Activated CD4-positive, alpha-beta T cell treated with anti-CD3 and anti-CD28 coated beads, Interleukin-2, amount 10 ng/mL, durations not matched to agents 24 days and 14 days (primary cell): Measurements from ENCODE around the gene BAHD1. TPM values are rescaled to one million over a fixed set of nuclear protein-coding genes. Genes with fewer than 3 reads are reported as not detected.
A peak's percentile ranks its signal among the peaks of the same experiment; 100 is the strongest.

Experiments used
- DNase-seq: peaks from one replicate; pipeline ENCODE4 v3.0.0; 2022
- H3K27ac Mint-ChIP-seq: one replicate; pipeline ENCODE4 v1.8.0; 2022; ENCODE audit warnings: mild to moderate bottlenecking, mixed read lengths
- H3K27me3 Mint-ChIP-seq: one replicate; pipeline ENCODE4 v1.8.0; 2022; ENCODE audit warnings: mixed read lengths
- H3K36me3 Mint-ChIP-seq: one replicate; pipeline ENCODE4 v1.8.0; 2022; ENCODE audit warnings: low read depth, mild to moderate bottlenecking, mixed read lengths
- H3K4me1 Mint-ChIP-seq: one replicate; pipeline ENCODE4 v1.8.0; 2021; ENCODE audit warnings: mixed read lengths
- H3K4me3 Mint-ChIP-seq: one replicate; pipeline ENCODE4 v1.8.0; 2022; ENCODE audit warnings: mild to moderate bottlenecking, moderate library complexity, mixed read lengths
- H3K9me3 Mint-ChIP-seq: one replicate; pipeline ENCODE4 v1.8.0; 2021; ENCODE audit warnings: mixed read lengths
- intact Hi-C: fragments of 100-400 bp; cut with micrococcal nuclease; formaldehyde crosslinking; loops from one replicate; pipeline ENCODE4 v1.15.1; 2023
- total RNA-seq: library from RNA; stranded (reverse); gene quantifications from 2 replicates; pipeline ENCODE4 v1.2.3, GENCODE V29; 2022

The BAHD1 gene
- total RNA-seq, 1 donor from 2014 or later: 23.9 TPM

DNA sequence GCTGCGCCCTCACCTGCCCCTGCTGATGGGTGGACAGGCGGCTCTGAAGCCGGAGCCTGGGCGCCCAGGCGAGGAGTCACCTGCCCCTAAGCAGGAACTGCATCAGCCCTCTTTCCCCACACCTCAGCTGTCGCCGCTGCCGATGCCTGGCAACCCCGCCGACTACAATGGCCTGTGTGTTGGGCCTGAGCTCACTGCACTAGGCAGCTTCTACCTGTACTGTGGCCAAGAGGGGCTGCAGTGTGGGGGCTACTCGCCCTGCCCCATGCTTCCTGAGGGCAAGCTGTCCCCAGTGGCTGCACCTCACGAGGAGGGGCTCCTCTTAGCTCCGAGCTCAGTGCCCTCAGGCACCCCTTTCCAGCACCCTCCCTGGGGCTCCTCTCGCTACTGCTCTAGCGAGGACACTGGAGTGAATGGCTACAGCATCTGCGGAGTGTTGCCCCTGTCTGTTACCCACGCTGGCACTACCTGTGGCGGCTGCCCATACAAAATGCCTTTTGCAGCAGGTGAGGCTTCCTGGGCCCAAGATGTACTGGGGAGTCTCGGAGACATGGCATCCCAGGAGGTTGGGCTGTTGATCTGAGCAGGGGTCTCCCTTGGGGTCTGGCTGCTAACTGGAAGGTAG is 18.8 kb downstream of the BAHD1 start:
- no peaks in the 10 kb centered on the region for H3K27me3 Mint-ChIP-seq
- intact Hi-C loops: no loop called here
- H3K4me3 Mint-ChIP-seq: no peak overlapping the region
- no peak overlapping the region for H3K27ac Mint-ChIP-seq
- H3K4me1 Mint-ChIP-seq: peaks cover 28% of the 10 kb centered on the region
- H3K9me3 Mint-ChIP-seq: no peaks in the 10 kb centered on the region
- DNase-seq: no peak
- peaks cover 5% of the 10 kb centered on the region for H3K36me3 Mint-ChIP-seq

DNA sequence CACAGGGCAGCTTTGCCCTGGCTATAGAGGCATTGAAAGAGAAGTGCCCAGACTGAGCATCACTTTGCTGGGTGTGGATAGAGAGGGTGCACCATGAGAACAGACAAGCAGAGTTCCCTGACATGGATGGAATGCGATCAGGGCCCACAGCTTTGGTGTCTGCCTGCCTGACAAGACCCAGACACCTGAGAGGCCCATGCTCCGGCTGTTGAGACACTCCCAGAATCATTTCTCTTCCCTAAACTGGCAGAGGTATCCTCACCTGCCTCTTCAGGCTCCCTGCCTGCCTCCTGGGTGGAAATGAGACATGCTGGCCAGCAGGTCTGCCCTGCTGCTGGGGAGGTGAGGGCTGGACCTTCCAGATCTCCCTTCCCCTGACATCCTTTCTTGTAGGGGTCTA is 19.7 kb downstream of the BAHD1 start:
- no peak overlapping the region for H3K4me3 Mint-ChIP-seq
- H3K9me3 Mint-ChIP-seq: no peaks in the 10 kb centered on the region
- DNase-seq: no peak
- H3K36me3 Mint-ChIP-seq: peaks cover 11% of the 10 kb centered on the region
- no peak overlapping the region for H3K27ac Mint-ChIP-seq
- intact Hi-C loops: no loop called here
- no peaks in the 10 kb centered on the region for H3K27me3 Mint-ChIP-seq
- peaks cover 19% of the 10 kb centered on the region for H3K4me1 Mint-ChIP-seq

DNA sequence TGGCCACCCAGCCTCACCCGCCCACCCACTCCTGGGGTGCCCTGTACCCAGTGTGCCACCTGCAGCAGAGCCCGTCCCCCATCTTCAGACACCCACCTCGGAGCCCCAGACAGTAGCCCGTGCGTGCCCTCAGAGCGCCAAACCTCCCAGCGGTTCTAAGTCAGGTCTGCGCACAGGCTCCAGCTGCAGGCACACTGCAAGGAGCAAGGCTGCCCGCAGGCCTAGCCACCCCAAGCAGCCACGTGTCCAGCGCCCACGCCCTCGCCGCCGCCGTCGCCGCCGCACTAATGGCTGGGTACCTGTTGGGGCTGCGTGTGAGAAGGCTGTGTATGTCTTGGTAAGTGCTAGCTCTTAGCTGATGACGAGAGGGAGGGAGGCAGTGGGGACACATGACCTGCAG is 21.2 kb downstream of the BAHD1 start:
- H3K27me3 Mint-ChIP-seq: no peaks in the 10 kb centered on the region
- intact Hi-C loops: no loop called here
- no peak overlapping the region for H3K27ac Mint-ChIP-seq
- peaks cover 11% of the 10 kb centered on the region for H3K4me1 Mint-ChIP-seq
- no peak for DNase-seq
- peaks cover 23% of the 10 kb centered on the region for H3K36me3 Mint-ChIP-seq
- H3K4me3 Mint-ChIP-seq: no peak overlapping the region
- H3K9me3 Mint-ChIP-seq: no peaks in the 10 kb centered on the region

DNA sequence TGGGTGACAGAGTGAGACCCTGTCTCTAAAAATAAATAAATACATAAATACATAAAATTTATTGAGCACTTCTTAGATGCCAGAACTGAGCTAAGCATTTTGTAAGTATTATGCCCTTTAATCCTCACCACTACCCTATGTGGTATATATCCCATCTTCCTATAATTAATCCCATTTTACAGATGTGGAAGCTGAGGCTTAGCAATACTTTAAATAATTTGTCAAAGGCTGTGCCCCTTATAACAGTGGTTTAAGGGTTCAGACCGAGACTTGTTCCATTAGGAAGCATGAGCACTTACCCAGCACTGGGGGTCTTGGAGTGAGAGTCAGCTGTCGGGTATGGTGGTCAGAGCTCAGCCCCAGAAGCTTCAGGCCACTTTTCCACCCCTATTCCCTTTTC is 22.5 kb downstream of the BAHD1 start:
- Mint-ChIP-seq H3K4me1 (peaks cover 11% of the 10 kb centered on the region), H3K9me3 (no peaks in the 10 kb centered on the region), H3K4me3 (no peak overlapping the region), H3K27me3 (no peaks in the 10 kb centered on the region), H3K27ac (no peak overlapping the region), H3K36me3 (peaks cover 23% of the 10 kb centered on the region)
- DNase-seq: no peak
- intact Hi-C loops: no loop called here

GRCh38 chr15:40463886-40464545 is 23.3 kb downstream of the BAHD1 start:
- no peak for DNase-seq
- peaks cover 11% of the 10 kb centered on the region for H3K4me1 Mint-ChIP-seq
- intact Hi-C loops: no loop called here

DNA sequence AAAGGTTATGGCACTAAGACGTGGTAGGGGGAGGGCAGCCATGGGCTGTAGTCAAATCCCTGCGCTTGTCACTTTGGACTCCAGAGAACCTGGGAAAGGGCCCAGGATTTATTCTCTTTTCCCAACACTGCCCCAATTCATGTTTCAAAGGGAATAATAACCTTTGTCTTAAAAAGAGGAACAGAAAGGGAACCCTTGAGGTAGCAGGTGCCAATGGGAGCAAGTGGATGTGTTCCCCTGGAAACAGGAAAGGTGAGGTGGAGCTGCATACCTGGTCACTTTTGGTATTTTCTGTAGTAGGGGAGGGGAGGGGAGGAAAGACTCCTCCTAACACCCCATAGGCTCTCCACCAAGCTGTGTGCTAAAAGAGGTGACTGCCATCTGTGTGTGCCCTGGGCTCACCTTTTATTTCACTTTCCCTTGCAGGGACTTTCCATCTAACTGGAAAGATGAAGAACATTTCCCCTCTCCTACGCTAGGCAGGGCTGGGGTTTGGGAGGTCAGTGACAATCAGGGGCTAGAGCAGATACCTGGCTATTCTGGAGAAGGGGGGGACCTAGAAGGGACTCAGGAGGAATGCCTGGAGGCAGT is 23.9 kb downstream of the BAHD1 start:
- Mint-ChIP-seq H3K9me3 (no peaks in the 10 kb centered on the region), H3K27me3 (no peaks in the 10 kb centered on the region), H3K4me1 (peaks cover 13% of the 10 kb centered on the region), H3K36me3 (peaks cover 23% of the 10 kb centered on the region), H3K4me3 (no peak overlapping the region), H3K27ac (no peak overlapping the region)
- intact Hi-C loops: no loop called here
- no peak for DNase-seq

More at GRCh38 chr15:40463886-40464545, 23.3 kb downstream of the BAHD1 start:
- Mint-ChIP-seq H3K36me3 (peaks cover 23% of the 10 kb centered on the region), H3K4me3 (no peak overlapping the region), H3K9me3 (no peaks in the 10 kb centered on the region), H3K27ac (no peak overlapping the region), H3K27me3 (no peaks in the 10 kb centered on the region)

DNA sequence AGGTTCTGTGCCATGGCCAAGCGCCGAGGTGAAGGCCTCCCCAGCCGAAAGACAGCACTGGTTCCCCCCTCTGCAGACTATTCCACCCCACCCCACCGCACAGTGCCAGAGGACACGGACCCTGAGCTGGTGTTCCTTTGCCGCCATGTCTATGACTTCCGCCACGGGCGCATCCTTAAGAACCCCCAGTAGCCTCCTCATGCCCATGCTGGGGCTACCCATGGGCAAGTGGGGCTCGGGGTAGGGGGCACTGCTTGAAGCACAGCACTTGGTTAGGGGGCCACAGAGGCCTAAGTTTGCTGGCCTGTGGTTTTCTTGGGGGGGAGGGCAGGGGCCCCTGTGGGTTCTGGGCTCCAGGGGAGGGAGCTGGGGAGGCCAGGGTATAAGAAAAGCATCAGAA is 25.2 kb downstream of the BAHD1 start:
- Mint-ChIP-seq H3K36me3 (peaks cover 23% of the 10 kb centered on the region), H3K9me3 (no peaks in the 10 kb centered on the region), H3K27ac (no peak overlapping the region), H3K4me3 (no peak overlapping the region), H3K27me3 (no peaks in the 10 kb centered on the region), H3K4me1 (peaks cover 18% of the 10 kb centered on the region)
- intact Hi-C loops: no loop called here
- DNase-seq: no peak

- no peak for DNase-seq
- H3K4me1 Mint-ChIP-seq: peaks cover 20% of the 10 kb centered on the region
- H3K27me3 Mint-ChIP-seq: no peaks in the 10 kb centered on the region
- peak overlapping the region; percentile 46 for H3K27ac Mint-ChIP-seq
- H3K36me3 Mint-ChIP-seq: peaks cover 23% of the 10 kb centered on the region
- intact Hi-C loops: no loop called here
- H3K4me3 Mint-ChIP-seq: no peak overlapping the region
- H3K9me3 Mint-ChIP-seq: no peaks in the 10 kb centered on the region
These were observed 25.9 kb downstream of the BAHD1 start for GRCh38 chr15:40466426-40467260.

DNA sequence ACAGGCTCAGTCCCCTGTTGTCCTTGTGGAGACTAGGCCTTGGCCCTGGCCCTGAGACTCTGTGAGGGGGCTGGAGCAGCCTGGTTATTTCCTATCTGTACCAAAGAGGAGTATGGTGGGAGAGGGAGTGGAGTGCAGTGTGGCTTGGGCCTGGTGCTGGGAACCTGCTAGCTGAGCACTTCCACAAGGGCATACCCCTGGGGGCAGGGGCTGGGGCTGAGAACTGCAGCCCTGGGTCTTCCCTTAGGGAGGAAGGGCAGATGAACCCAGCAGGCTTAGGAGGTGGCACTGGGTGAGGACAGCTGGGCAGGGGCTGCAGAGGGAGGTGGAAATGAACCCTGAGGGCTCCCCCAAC is 26.5 kb downstream of the BAHD1 start:
- Mint-ChIP-seq H3K9me3 (no peaks in the 10 kb centered on the region), H3K27me3 (no peaks in the 10 kb centered on the region), H3K4me3 (no peak overlapping the region), H3K27ac (no peak overlapping the region), H3K4me1 (peaks cover 22% of the 10 kb centered on the region), H3K36me3 (peaks cover 23% of the 10 kb centered on the region)
- DNase-seq: no peak
- intact Hi-C loops: no loop called here

GRCh38 chr15:40468898-40469331 is 28.2 kb downstream of the BAHD1 start:
- no peaks in the 10 kb centered on the region for H3K9me3 Mint-ChIP-seq
- no peak overlapping the region for H3K27ac Mint-ChIP-seq

DNA sequence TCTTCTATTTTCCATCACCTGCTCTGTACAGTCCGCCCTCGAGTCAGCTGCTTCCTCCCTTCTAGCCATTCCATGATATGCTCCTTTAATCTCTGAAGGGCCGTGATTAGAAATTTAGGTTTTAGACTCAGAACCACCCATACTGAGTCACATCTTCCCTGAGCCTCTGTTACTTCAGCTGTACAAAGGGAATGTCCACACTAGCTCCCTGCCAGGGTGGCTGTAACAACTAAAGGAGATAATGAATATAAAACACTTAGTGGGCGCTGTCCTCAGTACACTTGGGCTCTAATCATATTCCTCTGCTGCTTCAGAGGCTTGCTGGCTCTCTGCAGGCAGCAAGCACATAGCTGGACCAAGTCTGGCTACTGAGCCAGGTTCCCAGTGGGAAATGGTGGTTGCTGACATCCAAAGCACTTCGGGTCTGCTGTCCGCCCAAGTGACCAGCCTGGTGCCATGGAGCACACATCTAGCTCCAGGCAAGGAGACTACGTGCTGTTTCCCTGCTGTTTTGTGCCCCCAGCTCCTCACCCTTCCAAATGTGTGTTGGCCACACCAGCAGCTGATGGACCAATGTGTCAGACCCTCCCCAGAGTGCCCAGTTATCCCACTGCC is 29.1 kb downstream of the BAHD1 start:
- Mint-ChIP-seq H3K9me3 (no peaks in the 10 kb centered on the region), H3K4me1 (peaks cover 26% of the 10 kb centered on the region), H3K4me3 (peak overlapping the region; percentile 44), H3K27me3 (no peaks in the 10 kb centered on the region), H3K36me3 (peaks cover 17% of the 10 kb centered on the region), H3K27ac (peak overlapping the region; percentile 8)
- no peak for DNase-seq
- intact Hi-C loops: loop anchor here (1.0 to 5.0 kb wide), 3 partner anchors 23 to 97 kb away; partner anchors contain the start of genes CCDC32 and RPUSD2

More at GRCh38 chr15:40468898-40469331, 28.2 kb downstream of the BAHD1 start:
- Mint-ChIP-seq H3K4me1 (peaks cover 26% of the 10 kb centered on the region), H3K4me3 (no peak overlapping the region), H3K36me3 (peaks cover 17% of the 10 kb centered on the region), H3K27me3 (no peaks in the 10 kb centered on the region)
- intact Hi-C loops: no loop called here
- no peak for DNase-seq

- intact Hi-C loops: loop anchor here (1.0 to 5.0 kb wide), 3 partner anchors 22 to 97 kb away; partner anchors contain the start of genes CCDC32 and RPUSD2
- Mint-ChIP-seq H3K4me1 (peaks cover 26% of the 10 kb centered on the region), H3K27me3 (peaks cover 1% of the 10 kb centered on the region), H3K9me3 (no peaks in the 10 kb centered on the region), H3K36me3 (peaks cover 10% of the 10 kb centered on the region), H3K4me3 (peak within 1 kb of the TSS; percentile 90), H3K27ac (peak within 1 kb of the TSS; percentile 83)
- DNase-seq: peak; percentile 90
These were observed 29.8 kb downstream of the BAHD1 start, which contains the start of gene CHST14 for GRCh38 chr15:40470423-40471104. CHST14 (plus strand) TSS chr15:40470984; CDS start chr15:40471214, 230 bp downstream.
